ENCODE measurements around the gene CFAP97D1.

Gene CFAP97D1

GRCh38 chr17:43772877-43773648, 7.2 kb upstream of the CFAP97D1 start:
- H3K9me3 ChIP-seq (ENCODE audit: insufficient read depth, low read length) = no peaks in the 10 kb centered on the region
- no peaks in the 10 kb centered on the region for H3K79me2 ChIP-seq (ENCODE audit: low read length)
- H3K4me3 ChIP-seq (ENCODE audit: low read length) = no peak overlapping the region
- H3K27me3 ChIP-seq (ENCODE audit: low read depth, low read length) = no peaks in the 10 kb centered on the region
- H4K20me1 ChIP-seq (ENCODE audit: insufficient read depth, low read length) = no peaks in the 10 kb centered on the region
- peaks cover 10% of the 10 kb centered on the region for H3K4me1 ChIP-seq (ENCODE audit: low read length)
- H3K9ac ChIP-seq (ENCODE audit: low read length) = no peak overlapping the region
- no peak overlapping the region for H2AFZ ChIP-seq (ENCODE audit: low read depth, low read length)
- no peak overlapping the region for H3K27ac ChIP-seq (ENCODE audit: low read length)
- H3K4me2 ChIP-seq (ENCODE audit: low read length) = no peak overlapping the region
- TF ChIP-seq EZH2phosphoT487 (IDR thresholded peaks at IDR 0.05; ENCODE audit: low read depth) = no peak
- TF ChIP-seq, protein P1, sequence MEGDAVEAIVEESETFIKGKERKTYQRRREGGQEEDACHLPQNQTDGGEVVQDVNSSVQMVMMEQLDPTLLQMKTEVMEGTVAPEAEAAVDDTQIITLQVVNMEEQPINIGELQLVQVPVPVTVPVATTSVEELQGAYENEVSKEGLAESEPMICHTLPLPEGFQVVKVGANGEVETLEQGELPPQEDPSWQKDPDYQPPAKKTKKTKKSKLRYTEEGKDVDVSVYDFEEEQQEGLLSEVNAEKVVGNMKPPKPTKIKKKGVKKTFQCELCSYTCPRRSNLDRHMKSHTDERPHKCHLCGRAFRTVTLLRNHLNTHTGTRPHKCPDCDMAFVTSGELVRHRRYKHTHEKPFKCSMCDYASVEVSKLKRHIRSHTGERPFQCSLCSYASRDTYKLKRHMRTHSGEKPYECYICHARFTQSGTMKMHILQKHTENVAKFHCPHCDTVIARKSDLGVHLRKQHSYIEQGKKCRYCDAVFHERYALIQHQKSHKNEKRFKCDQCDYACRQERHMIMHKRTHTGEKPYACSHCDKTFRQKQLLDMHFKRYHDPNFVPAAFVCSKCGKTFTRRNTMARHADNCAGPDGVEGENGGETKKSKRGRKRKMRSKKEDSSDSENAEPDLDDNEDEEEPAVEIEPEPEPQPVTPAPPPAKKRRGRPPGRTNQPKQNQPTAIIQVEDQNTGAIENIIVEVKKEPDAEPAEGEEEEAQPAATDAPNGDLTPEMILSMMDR (IDR thresholded peaks at IDR 0.05; ENCODE audit: low read depth, low read length) = no peak
- peaks cover 21% of the 10 kb centered on the region for H3K36me3 ChIP-seq (replicated peaks; ENCODE audit: low read depth, low read length)

DNA sequence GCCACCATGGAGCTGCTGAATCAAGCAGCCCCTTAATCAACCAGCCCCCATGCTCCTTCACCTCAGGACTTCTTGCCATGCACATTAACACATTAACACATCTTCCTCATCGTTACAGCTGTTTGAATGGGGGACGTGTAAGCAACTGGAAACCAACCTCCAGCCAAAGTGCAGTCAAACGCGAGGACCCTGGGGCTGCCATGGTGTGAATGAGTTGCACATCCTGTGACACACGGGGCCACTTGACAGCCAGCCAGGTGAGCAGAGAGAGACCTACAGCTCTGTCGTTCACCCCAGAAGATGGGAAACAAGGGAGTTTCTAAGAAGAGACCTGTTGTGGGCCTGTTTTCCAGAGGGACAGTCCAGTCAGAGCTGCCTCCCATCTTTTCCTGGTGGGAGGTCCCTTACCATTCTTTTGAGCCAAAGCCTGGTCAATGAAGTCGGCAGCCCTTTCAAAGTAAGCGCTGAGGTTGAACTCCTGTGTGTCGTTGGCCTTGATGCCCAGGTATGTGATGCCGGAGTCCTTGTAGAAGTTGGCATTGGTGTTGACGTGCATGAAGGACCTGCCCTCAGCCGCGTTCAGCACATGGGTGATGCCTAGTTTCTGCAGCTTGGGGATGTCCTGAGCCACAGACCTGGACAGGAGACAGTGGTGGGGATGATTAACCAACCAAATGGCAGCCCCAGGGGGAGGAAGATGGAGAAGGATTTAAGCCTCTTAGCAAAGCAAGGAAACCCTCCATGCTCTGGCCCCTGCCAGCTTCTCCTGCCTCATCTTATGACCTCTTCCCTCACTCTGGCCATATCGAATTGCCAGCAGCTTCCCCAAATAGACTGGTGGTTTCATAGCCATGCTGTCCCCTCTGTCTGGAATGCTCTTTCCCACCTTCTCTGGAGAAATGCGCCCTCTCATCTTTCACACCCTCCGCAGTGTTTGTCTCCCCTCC, 5.7 kb upstream of the CFAP97D1 start:
- H3K9me3 ChIP-seq (ENCODE audit: insufficient read depth, low read length) = no peaks in the 10 kb centered on the region
- H3K27me3 ChIP-seq (ENCODE audit: low read depth, low read length) = peaks cover 3% of the 10 kb centered on the region
- no peaks in the 10 kb centered on the region for H3K79me2 ChIP-seq (ENCODE audit: low read length)
- H3K9ac ChIP-seq (ENCODE audit: low read length) = no peak overlapping the region
- no peaks in the 10 kb centered on the region for H4K20me1 ChIP-seq (ENCODE audit: insufficient read depth, low read length)
- no peak overlapping the region for H3K27ac ChIP-seq (ENCODE audit: low read length)
- H3K4me3 ChIP-seq (ENCODE audit: low read length) = no peak overlapping the region
- peaks cover 16% of the 10 kb centered on the region for H3K36me3 ChIP-seq (replicated peaks; ENCODE audit: low read depth, low read length)
- peaks cover 5% of the 10 kb centered on the region for H3K4me1 ChIP-seq (ENCODE audit: low read length)
- no peak overlapping the region for H3K4me2 ChIP-seq (ENCODE audit: low read length)
- no peak overlapping the region for H2AFZ ChIP-seq (ENCODE audit: low read depth, low read length)
- TF ChIP-seq, protein P1 (IDR thresholded peaks at IDR 0.05; ENCODE audit: low read depth, low read length) = no peak
- TF ChIP-seq EZH2phosphoT487 (IDR thresholded peaks at IDR 0.05; ENCODE audit: low read depth) = no peak

DNA sequence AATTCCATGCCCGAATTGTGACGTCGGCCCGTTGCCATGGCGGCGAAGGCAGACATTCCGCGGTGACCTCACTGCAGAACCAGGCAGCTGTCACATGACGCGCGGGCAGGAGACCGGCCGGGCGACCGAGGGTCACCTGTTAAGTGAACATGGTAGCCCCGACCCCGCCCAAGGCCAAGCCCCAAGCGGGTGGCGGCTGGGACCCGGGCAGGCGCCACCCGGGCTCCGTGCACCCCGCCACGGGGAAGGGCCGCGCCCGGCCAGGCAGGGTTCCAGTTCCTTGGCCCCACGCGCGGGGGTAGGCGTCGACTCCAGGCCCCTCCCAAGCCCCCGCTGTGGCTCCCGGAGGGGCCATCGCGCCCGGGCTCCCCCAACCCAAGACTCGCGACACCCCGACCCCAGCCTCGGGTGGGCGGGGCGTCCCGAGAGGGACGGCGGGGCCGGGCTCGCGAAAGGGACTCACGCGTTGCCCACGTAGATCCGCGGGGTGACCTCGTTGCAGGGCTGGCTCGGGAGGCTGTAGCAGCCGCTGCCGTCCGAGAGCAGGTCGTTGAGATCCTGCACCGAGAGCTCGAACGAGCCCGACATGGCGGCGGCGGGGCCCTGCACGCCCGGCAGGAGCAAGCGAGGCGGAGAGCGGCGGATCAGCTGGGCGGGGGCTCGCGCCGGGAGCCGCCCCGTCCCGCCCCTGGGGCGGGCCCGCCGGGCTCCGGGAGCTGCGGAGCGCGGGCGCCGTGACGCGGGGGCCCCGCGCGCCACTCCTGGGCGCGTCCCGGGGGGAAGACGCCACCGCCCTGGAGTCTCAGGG, 1.7 kb upstream of the CFAP97D1 start, which contains the start of gene DUSP3:
Gene DUSP3, minus strand, starts transcription at position 641 of the 808 bp plus-strand sequence. Its CDS starts 53 bp downstream, at position 588.
- no peaks in the 10 kb centered on the region for H4K20me1 ChIP-seq (ENCODE audit: insufficient read depth, low read length)
- no peaks in the 10 kb centered on the region for H3K79me2 ChIP-seq (ENCODE audit: low read length)
- H3K4me2 ChIP-seq (ENCODE audit: low read length) = peak within 1 kb of the TSS; percentile 99
- peak within 1 kb of the TSS; percentile 92 for H2AFZ ChIP-seq (ENCODE audit: low read depth, low read length)
- peaks cover 5% of the 10 kb centered on the region for H3K4me1 ChIP-seq (ENCODE audit: low read length)
- no peak for TF ChIP-seq EZH2phosphoT487 (IDR thresholded peaks at IDR 0.05; ENCODE audit: low read depth)
- TF ChIP-seq, protein P1 (IDR thresholded peaks at IDR 0.05; ENCODE audit: low read depth, low read length) = no peak
- peaks cover 29% of the 10 kb centered on the region for H3K27me3 ChIP-seq (ENCODE audit: low read depth, low read length)
- H3K36me3 ChIP-seq (replicated peaks; ENCODE audit: low read depth, low read length) = peaks cover 8% of the 10 kb centered on the region
- H3K27ac ChIP-seq (ENCODE audit: low read length) = peak within 1 kb of the TSS; percentile 35
- no peaks in the 10 kb centered on the region for H3K9me3 ChIP-seq (ENCODE audit: insufficient read depth, low read length)
- peak within 1 kb of the TSS; percentile 82 for H3K9ac ChIP-seq (ENCODE audit: low read length)
- peak within 1 kb of the TSS; percentile 95 for H3K4me3 ChIP-seq (ENCODE audit: low read length)

Measured in OCI-LY3 (cell line).